Heart right ventricle (tissue), 16 donors: Measurements from ENCODE around the gene NUFIP1. TPM values are rescaled to one million over a fixed set of nuclear protein-coding genes. Genes with fewer than 3 reads are reported as not detected.
"Not testable (repeated sequence)": the region's sequence is repeated elsewhere in the genome, so short reads cannot be mapped to it uniquely, and the experiment has no call there.

Source experiments
- ATAC-seq, 8 donors: fragments of 200-7000 bp; cut with Tn5 transposase; one replicate each; pipeline ENCODE4 v1.9.1; 2020; ENCODE audit warnings: mild to moderate bottlenecking in 8 of 8, moderate library complexity in 8 of 8, moderate number of reproducible peaks in 1 of 8
- DNase-seq, 2 donors: peaks; one replicate each; pipeline ENCODE4 v3.0.0-alpha.2; 2020
- H3K27ac ChIP-seq, 10 donors: fragments of 200-600 bp; sonication (generic) in 2 of 10; one replicate each; pipeline versions ENCODE4 v1.5.0 to v1.8.0; 2020 to 2022; ENCODE audit warnings: mild to moderate bottlenecking in 3 of 10
- H3K27me3 ChIP-seq, 7 donors: fragments of 200-600 bp; one replicate each; pipeline ENCODE4 v1.8.0; 2021 to 2022; ENCODE audit warnings: mild to moderate bottlenecking in 2 of 7
- H3K36me3 ChIP-seq, 9 donors: fragments of 200-600 bp; sonication (generic) in 1 of 9; one replicate each; pipeline versions ENCODE4 v1.5.0 to v1.8.0; 2020 to 2022; ENCODE audit warnings: mild to moderate bottlenecking in 2 of 9
- H3K4me1 ChIP-seq, 9 donors: fragments of 200-600 bp; sonication (generic) in 1 of 9; one replicate each; pipeline versions ENCODE4 v1.5.0 to v1.8.0; 2020 to 2022; ENCODE audit warnings: mild to moderate bottlenecking in 4 of 9
- H3K4me3 ChIP-seq, 10 donors: fragments of 200-600 bp; sonication (generic) in 2 of 10; one replicate each; pipeline versions ENCODE4 v1.5.0 to v1.8.0; 2020 to 2022; ENCODE audit warnings: mild to moderate bottlenecking in 7 of 10, moderate library complexity in 2 of 10
- H3K9me3 ChIP-seq, 11 donors: fragments of 200-600 bp in 10 of 11; sonication (generic) in 2 of 11; one replicate each; pipeline versions ENCODE4 v1.5.0 to v1.8.0; 2013 to 2022; ENCODE audit warnings: mild to moderate bottlenecking in 2 of 11, control low read depth in 1 of 11, moderate library complexity in 1 of 11
- CTCF ChIP-seq, 9 donors: fragments of 200-600 bp; sonication (generic) in 2 of 9; IDR thresholded peaks; one replicate each; pipeline versions ENCODE4 v1.5.0 to v1.8.0; 2021 to 2022; ENCODE audit warnings: antibody characterized with exemption in 9 of 9, mild to moderate bottlenecking in 5 of 9, moderate library complexity in 1 of 9
- WGBS, 2 donors: extraction: QIAGEN DNeasy Blood & Tissue Kit; methylation state at CpG; one replicate each; pipeline ENCODE4 v1.1.7; 2013; ENCODE audit warnings: inconsistent platforms in 1 of 2; 5-methylcytosine and 5-hydroxymethylcytosine counted together
- intact Hi-C, 10 donors: fragments of 100-400 bp; cut with DNase I; formaldehyde crosslinking; loops; one replicate each; pipeline versions ENCODE4 v1.11.1 to v1.14.2; 2022
- polyA plus RNA-seq, 2 donors: library from polyadenylated mRNA; stranded (reverse); fragments of 200-250 nt; gene quantifications; one replicate each; pipeline ENCODE4 v1.2.3, GENCODE V29; 2013
- total RNA-seq, 10 donors: library from RNA; stranded (reverse); fragmentation: NEBNext Ultra II Directional in 3 of 10; extraction: Animal tissue kit (Norgen Biotek cat#: 25700) in 3 of 10; gene quantifications; one replicate each; pipeline versions ENCODE4 v1.2.1 to v1.2.4, GENCODE V29; 2021 to 2023
- donor health status: Arrhythmogenic right ventricular cardiomyopathy.
- donor health status: ischemic (EF 13 %, LVEDD 7.1; RV severe dilation, severe dysfunction).
- donor health status: healthy with polysubstance abuse.
- donor health status: DM: no; HTN: yes; CAD: no.
- donor health status: DM: no; HTN: no; CAD: no.
- donor health status: ischemic (EF 25% LVEDD 6.9; RV normal size, moderate dysfunction).
- donor health status: ischemic (EF 25% LVEDD 5.7; RV mildly dilated, moderate dysfunction).
- donor health status: healthy.
- donor health status: DM: yes; HTN: yes; CAD: no.
- donor health status: Ischemic cardiomyopathy.
- donor health status: ischemic (EF 35%, LVEDD 5.7; RV mildly dilated, moderate dysfunction).
- donor health status: nonischemic (EF 11% LVEDD 7.7; RV severe dilation, severe dysfunction).
- donor health status: DM: yes; HTN: yes; CAD: no.
- donor health status: PGD.
- donor health status: ischemic (EF 29% LVEDD 5.4; RV normal size, mild dysfunction).
- donor health status: nonischemic (EF 23%, LVEDD 6.1; RV moderate dilation, normal function).

Gene NUFIP1
- total and polyA plus RNA-seq, 12 donors, result 1.5 to 5.0 (median 2.9) TPM

- H3K36me3 ChIP-seq, result peaks cover 0 to 32% (median 0%) of the 10 kb centered on the region in 9 donors
- TF ChIP-seq CTCF (IDR thresholded peaks at IDR 0.05), result no peak
- H3K27ac ChIP-seq, result no peak overlapping the region
- intact Hi-C loops, result no loop called here
- ATAC-seq (peak in 3 of 8 donors; percentile 35 to 64 (median 57)), DNase-seq (no peak)
- no peaks in the 10 kb centered on the region for H3K4me1 ChIP-seq
- 65 to 68% methylated on average over 3 of the region's 3 CpGs for WGBS, 2 donors
- H3K9me3 ChIP-seq, result no peaks in the 10 kb centered on the region
- no peaks in the 10 kb centered on the region for H3K27me3 ChIP-seq
- no peak overlapping the region for H3K4me3 ChIP-seq
Measured at GRCh38 chr13:44955406-44955805, 33.9 kb downstream of the NUFIP1 start.

- no peaks in the 10 kb centered on the region for H3K4me1 ChIP-seq
- DNase-seq, result no peak
- WGBS, 2 donors, result 96 to 97% methylated on average over 7 of the region's 7 CpGs
- no peak for ATAC-seq
- TF ChIP-seq CTCF (IDR thresholded peaks at IDR 0.05), result no peak
- peaks cover 0 to 22% (median 3%) of the 10 kb centered on the region in 9 donors for H3K36me3 ChIP-seq
- no peaks in the 10 kb centered on the region for H3K27me3 ChIP-seq
- H3K27ac ChIP-seq, result no peak overlapping the region
- intact Hi-C loops, result no loop called here
- H3K9me3 ChIP-seq, result no peaks in the 10 kb centered on the region
- H3K4me3 ChIP-seq, result no peak overlapping the region
Measured at GRCh38 chr13:44954224-44954623, 35.0 kb downstream of the NUFIP1 start.

- no peaks in the 10 kb centered on the region for H3K27me3 ChIP-seq
- intact Hi-C loops, result no loop called here
- 79 to 86% methylated on average over 2 of the region's 2 CpGs for WGBS, 2 donors
- ATAC-seq (no peak), DNase-seq (no peak)
- peaks cover 0 to 17% (median 0%) of the 10 kb centered on the region in 9 donors for H3K36me3 ChIP-seq
- H3K9me3 ChIP-seq, result no peaks in the 10 kb centered on the region
- no peak overlapping the region for H3K4me3 ChIP-seq
- H3K27ac ChIP-seq, result no peak overlapping the region
- TF ChIP-seq CTCF (IDR thresholded peaks at IDR 0.05), result no peak
- H3K4me1 ChIP-seq, result no peaks in the 10 kb centered on the region
Measured at GRCh38 chr13:44952671-44953070, 36.6 kb downstream of the NUFIP1 start.

GRCh38 chr13:44951184-44951583 is 38.1 kb downstream of the NUFIP1 start:
- Histone ChIP-seq H3K4me1 (no peaks in the 10 kb centered on the region), H3K9me3 (no peaks in the 10 kb centered on the region), H3K36me3 (peaks cover 0 to 13% (median 0%) of the 10 kb centered on the region in 9 donors), H3K27me3 (no peaks in the 10 kb centered on the region), H3K4me3 (no peak overlapping the region), H3K27ac (no peak overlapping the region)
- TF ChIP-seq CTCF (IDR thresholded peaks at IDR 0.05), result no peak
- no peak for DNase-seq
- intact Hi-C loops, result no loop called here
- no peak for ATAC-seq

GRCh38 chr13:44943411-44943810 is 45.9 kb downstream of the NUFIP1 start:
- 43 to 56% methylated on average over 4 of the region's 4 CpGs for WGBS, 2 donors
- H3K4me3 ChIP-seq, H3K4me1 ChIP-seq, intact Hi-C loops, H3K27ac ChIP-seq, DNase-seq, H3K9me3 ChIP-seq, H3K27me3 ChIP-seq, ATAC-seq: not testable (repeated sequence)
- peaks cover 0 to 34% (median 0%) of the 10 kb centered on the region in 9 donors for H3K36me3 ChIP-seq
